Measurements from ENCODE around the gene ALDH9A1.

Gene ALDH9A1

GRCh38 chr1:165632491-165632890 is 65.9 kb downstream of the ALDH9A1 start:
- Histone ChIP-seq H3K4me1 (ENCODE audit: insufficient read depth, poor library complexity, severe bottlenecking) (peaks cover 12% of the 10 kb centered on the region), H3K9me3 (ENCODE audit: severe bottlenecking) (no peaks in the 10 kb centered on the region), H3K36me3 (ENCODE audit: low read depth) (peaks cover 19% of the 10 kb centered on the region), H3K27me3 (ENCODE audit: insufficient read depth, poor library complexity, severe bottlenecking) (no peaks in the 10 kb centered on the region), H3K27ac (ENCODE audit: poor library complexity, severe bottlenecking) (peak overlapping the region; percentile 78), H3K4me3 (ENCODE audit: severe bottlenecking) (peak overlapping the region; percentile 42)
- DNase-seq (ENCODE audit: low spot score) (no peak), ATAC-seq (ENCODE audit: low read depth) (no peak)
- TF ChIP-seq CTCF (IDR thresholded peaks at IDR 0.05; ENCODE audit: poor library complexity, severe bottlenecking), result no peak

- DNase-seq (ENCODE audit: low spot score), result no peak
- Histone ChIP-seq H3K36me3 (ENCODE audit: low read depth) (peaks cover 17% of the 10 kb centered on the region), H3K4me3 (ENCODE audit: severe bottlenecking) (peak overlapping the region; percentile 42), H3K4me1 (ENCODE audit: insufficient read depth, poor library complexity, severe bottlenecking) (peaks cover 12% of the 10 kb centered on the region), H3K27me3 (ENCODE audit: insufficient read depth, poor library complexity, severe bottlenecking) (no peaks in the 10 kb centered on the region), H3K9me3 (ENCODE audit: severe bottlenecking) (no peaks in the 10 kb centered on the region), H3K27ac (ENCODE audit: poor library complexity, severe bottlenecking) (peak overlapping the region; percentile 78)
- ATAC-seq (ENCODE audit: low read depth), result peak; percentile 48
- no peak for TF ChIP-seq CTCF (IDR thresholded peaks at IDR 0.05; ENCODE audit: poor library complexity, severe bottlenecking)
These were observed 66.3 kb downstream of the ALDH9A1 start for GRCh38 chr1:165632152-165632469.

- peak overlapping the region; percentile 42 for H3K4me3 ChIP-seq (ENCODE audit: severe bottlenecking)
These were observed 66.8 kb downstream of the ALDH9A1 start for GRCh38 chr1:165631342-165632151.

GRCh38 chr1:165630629-165631341 is 67.6 kb downstream of the ALDH9A1 start, which contains the start of gene MGST3:
Gene MGST3, plus strand, starts transcription at chr1:165631234. Its CDS starts 18,614 bp downstream, at chr1:165649848.
- Histone ChIP-seq H3K27me3 (ENCODE audit: insufficient read depth, poor library complexity, severe bottlenecking) (no peaks in the 10 kb centered on the region), H3K27ac (ENCODE audit: poor library complexity, severe bottlenecking) (peak within 1 kb of the TSS; percentile 78), H3K9me3 (ENCODE audit: severe bottlenecking) (no peaks in the 10 kb centered on the region), H3K36me3 (ENCODE audit: low read depth) (peaks cover 7% of the 10 kb centered on the region), H3K4me1 (ENCODE audit: insufficient read depth, poor library complexity, severe bottlenecking) (peaks cover 12% of the 10 kb centered on the region), H3K4me3 (ENCODE audit: severe bottlenecking) (peak within 1 kb of the TSS; percentile 42)
- ATAC-seq (ENCODE audit: low read depth) (peak; percentile 80), DNase-seq (ENCODE audit: low spot score) (peak; percentile 93)
- TF ChIP-seq CTCF (IDR thresholded peaks at IDR 0.05; ENCODE audit: poor library complexity, severe bottlenecking), result no peak

More at GRCh38 chr1:165631342-165632151, 66.8 kb downstream of the ALDH9A1 start:
- Histone ChIP-seq H3K27ac (ENCODE audit: poor library complexity, severe bottlenecking) (peak overlapping the region; percentile 78), H3K4me1 (ENCODE audit: insufficient read depth, poor library complexity, severe bottlenecking) (peaks cover 12% of the 10 kb centered on the region), H3K9me3 (ENCODE audit: severe bottlenecking) (no peaks in the 10 kb centered on the region), H3K27me3 (ENCODE audit: insufficient read depth, poor library complexity, severe bottlenecking) (no peaks in the 10 kb centered on the region), H3K36me3 (ENCODE audit: low read depth) (peaks cover 11% of the 10 kb centered on the region)
- ATAC-seq (ENCODE audit: low read depth) (peak; percentile 67), DNase-seq (ENCODE audit: low spot score) (no peak)
- peak; percentile 29 for TF ChIP-seq CTCF (IDR thresholded peaks at IDR 0.05; ENCODE audit: poor library complexity, severe bottlenecking)

Data from RWPE2 (cell line).